ENCODE results near the gene FOXD4L6.
"Not testable (repeated sequence)": the region's sequence is repeated elsewhere in the genome, so short reads cannot be mapped to it uniquely, and the experiment has no call there.

The FOXD4L6 gene

DNA sequence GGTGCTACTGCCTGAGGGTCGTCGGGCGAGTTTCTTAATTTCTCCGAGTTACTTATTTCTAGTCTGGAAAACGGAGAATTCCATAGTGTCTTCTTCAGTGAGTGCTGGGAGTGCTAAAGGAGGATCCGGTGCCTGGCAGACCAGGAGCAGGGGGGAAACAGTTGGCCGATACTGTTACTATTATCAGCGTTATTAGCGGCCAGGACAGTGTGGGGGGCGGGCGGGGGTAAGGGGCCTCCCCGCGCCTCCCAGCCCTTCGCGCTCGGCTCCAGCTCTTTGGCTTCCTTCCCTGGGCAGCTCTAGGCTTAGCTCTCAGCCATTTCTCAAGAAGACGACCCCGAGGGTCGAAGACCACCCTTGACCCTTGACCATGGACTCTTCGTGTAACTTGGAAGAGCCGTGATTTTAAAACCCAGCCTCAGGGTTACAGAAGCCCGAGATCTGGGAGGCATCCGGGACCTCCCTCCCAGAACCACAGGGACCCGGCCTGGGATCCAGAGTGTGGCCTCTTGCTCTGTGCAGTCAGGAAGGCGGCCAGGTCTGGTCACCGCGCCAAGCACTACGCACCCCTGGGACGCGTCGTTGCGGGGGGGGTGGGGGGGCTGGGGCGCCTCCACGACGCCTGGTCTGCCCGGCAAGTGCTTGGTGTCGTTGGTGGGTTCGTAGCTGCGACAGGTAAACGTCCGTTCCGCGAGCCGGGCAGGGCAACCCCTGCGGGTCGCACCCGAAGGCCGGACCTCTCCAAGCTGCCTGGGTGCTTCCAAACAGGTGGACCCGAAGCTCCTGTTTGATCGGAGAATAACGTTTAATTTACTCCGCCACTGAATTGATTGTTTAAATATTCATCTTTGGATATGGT, 4.0 kb downstream of the FOXD4L6 start:
- H3K27me3 ChIP-seq (ENCODE audit: insufficient read depth, low read length); H3K4me2 ChIP-seq (ENCODE audit: low read length); H3F3A ChIP-seq (ENCODE audit: insufficient read depth, low read length); H3K9me2 ChIP-seq (ENCODE audit: low read depth, low read length); H3K27ac ChIP-seq (ENCODE audit: low read depth, low read length, poor library complexity, severe bottlenecking); H3K4me1 ChIP-seq (ENCODE audit: insufficient read depth, low read length, severe bottlenecking); H4K20me1 ChIP-seq (ENCODE audit: insufficient read depth, low read length); H3K4me3 ChIP-seq (ENCODE audit: low read depth, low read length, poor library complexity, severe bottlenecking); H3K36me3 ChIP-seq (ENCODE audit: insufficient read depth, low read length); H3K9ac ChIP-seq (ENCODE audit: low read length); H2AFZ ChIP-seq (ENCODE audit: low read length); H3K9me3 ChIP-seq (ENCODE audit: low read length); H3K79me2 ChIP-seq (ENCODE audit: insufficient read depth, low read length): not testable (repeated sequence)

DNA sequence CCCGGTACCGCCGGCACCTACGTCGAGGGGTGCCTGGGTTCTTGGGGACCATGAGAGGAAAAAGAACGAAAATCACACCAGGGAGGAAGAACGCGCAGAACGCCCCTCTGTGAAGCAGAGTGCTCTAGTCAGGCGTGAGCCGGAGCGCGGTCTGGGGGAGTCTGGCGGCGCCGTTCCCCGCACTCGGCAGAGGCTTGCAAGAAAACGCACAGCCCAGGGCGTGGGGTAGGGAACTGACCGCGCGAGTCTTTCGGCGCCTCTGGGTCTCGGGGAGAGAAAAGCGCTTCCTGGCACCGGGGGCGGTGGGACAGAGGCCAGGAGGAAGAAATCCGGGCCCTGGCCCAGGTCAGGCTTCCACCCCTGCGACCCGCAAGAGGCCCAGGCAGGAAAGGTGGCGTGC, 4.7 kb downstream of the FOXD4L6 start:
- not testable (repeated sequence) for H3K4me2 ChIP-seq (ENCODE audit: low read length); H3K9me3 ChIP-seq (ENCODE audit: low read length); H3K4me3 ChIP-seq (ENCODE audit: low read depth, low read length, poor library complexity, severe bottlenecking)

DNA sequence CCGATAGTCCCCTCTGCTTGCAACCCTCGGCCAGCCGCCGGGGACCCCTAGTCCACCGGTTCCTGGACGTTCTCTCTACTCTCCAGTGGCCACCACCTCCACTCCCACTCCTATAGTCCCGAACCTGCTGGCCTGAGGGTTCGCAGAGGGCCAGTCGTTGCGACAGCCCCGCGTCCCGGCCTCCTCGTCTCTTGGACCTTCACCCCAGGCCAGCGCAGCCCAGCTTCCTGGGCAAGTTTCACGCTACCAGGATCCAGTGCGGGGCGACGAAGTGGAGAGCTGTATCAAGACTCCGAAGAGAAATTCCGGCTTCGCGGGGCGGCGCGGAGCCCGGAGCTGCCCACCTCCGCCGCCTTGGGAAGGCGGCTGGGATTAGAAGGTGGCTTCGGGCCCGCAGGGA, 5.1 kb downstream of the FOXD4L6 start:
- not testable (repeated sequence) for H3K4me3 ChIP-seq (ENCODE audit: low read depth, low read length, poor library complexity, severe bottlenecking); H3K4me1 ChIP-seq (ENCODE audit: insufficient read depth, low read length, severe bottlenecking); H3K79me2 ChIP-seq (ENCODE audit: insufficient read depth, low read length); H3F3A ChIP-seq (ENCODE audit: insufficient read depth, low read length); H3K27ac ChIP-seq (ENCODE audit: low read depth, low read length, poor library complexity, severe bottlenecking); H3K9ac ChIP-seq (ENCODE audit: low read length); H4K20me1 ChIP-seq (ENCODE audit: insufficient read depth, low read length); H2AFZ ChIP-seq (ENCODE audit: low read length); H3K9me3 ChIP-seq (ENCODE audit: low read length); H3K9me2 ChIP-seq (ENCODE audit: low read depth, low read length); H3K4me2 ChIP-seq (ENCODE audit: low read length); H3K27me3 ChIP-seq (ENCODE audit: insufficient read depth, low read length); H3K36me3 ChIP-seq (ENCODE audit: insufficient read depth, low read length)

More for the DNA sequence above, 4.7 kb downstream of the FOXD4L6 start:
- not testable (repeated sequence) for H3K36me3 ChIP-seq (ENCODE audit: insufficient read depth, low read length); H3K79me2 ChIP-seq (ENCODE audit: insufficient read depth, low read length); H4K20me1 ChIP-seq (ENCODE audit: insufficient read depth, low read length); H3K27ac ChIP-seq (ENCODE audit: low read depth, low read length, poor library complexity, severe bottlenecking); H3K9ac ChIP-seq (ENCODE audit: low read length); H2AFZ ChIP-seq (ENCODE audit: low read length); H3K27me3 ChIP-seq (ENCODE audit: insufficient read depth, low read length); H3F3A ChIP-seq (ENCODE audit: insufficient read depth, low read length); H3K4me1 ChIP-seq (ENCODE audit: insufficient read depth, low read length, severe bottlenecking); H3K9me2 ChIP-seq (ENCODE audit: low read depth, low read length)

DNA sequence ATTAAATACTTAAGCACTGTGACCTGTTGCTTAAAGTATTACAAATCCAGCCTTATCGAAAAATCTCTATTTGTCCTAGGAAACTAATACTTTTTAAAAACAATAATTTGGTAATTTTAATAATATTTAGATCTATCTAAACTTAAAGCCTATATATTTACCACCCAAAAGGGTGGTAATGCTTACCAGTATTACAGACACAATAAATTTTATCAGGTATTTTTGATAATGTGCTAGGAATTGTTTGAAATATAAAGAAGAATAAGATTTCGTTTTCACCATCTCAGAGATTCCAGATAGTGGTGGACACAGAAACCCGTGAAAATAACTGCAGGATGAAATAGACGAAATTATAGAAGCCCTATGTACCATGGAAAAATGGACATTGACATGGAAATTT, 7.8 kb downstream of the FOXD4L6 start:
- not testable (repeated sequence) for H3F3A ChIP-seq (ENCODE audit: insufficient read depth, low read length); H3K27ac ChIP-seq (ENCODE audit: low read depth, low read length, poor library complexity, severe bottlenecking); H3K79me2 ChIP-seq (ENCODE audit: insufficient read depth, low read length); H3K9me2 ChIP-seq (ENCODE audit: low read depth, low read length); H3K9ac ChIP-seq (ENCODE audit: low read length); H3K9me3 ChIP-seq (ENCODE audit: low read length); H3K4me2 ChIP-seq (ENCODE audit: low read length); H4K20me1 ChIP-seq (ENCODE audit: insufficient read depth, low read length); H3K36me3 ChIP-seq (ENCODE audit: insufficient read depth, low read length); H3K4me1 ChIP-seq (ENCODE audit: insufficient read depth, low read length, severe bottlenecking); H3K4me3 ChIP-seq (ENCODE audit: low read depth, low read length, poor library complexity, severe bottlenecking); H3K27me3 ChIP-seq (ENCODE audit: insufficient read depth, low read length); H2AFZ ChIP-seq (ENCODE audit: low read length)

DNA sequence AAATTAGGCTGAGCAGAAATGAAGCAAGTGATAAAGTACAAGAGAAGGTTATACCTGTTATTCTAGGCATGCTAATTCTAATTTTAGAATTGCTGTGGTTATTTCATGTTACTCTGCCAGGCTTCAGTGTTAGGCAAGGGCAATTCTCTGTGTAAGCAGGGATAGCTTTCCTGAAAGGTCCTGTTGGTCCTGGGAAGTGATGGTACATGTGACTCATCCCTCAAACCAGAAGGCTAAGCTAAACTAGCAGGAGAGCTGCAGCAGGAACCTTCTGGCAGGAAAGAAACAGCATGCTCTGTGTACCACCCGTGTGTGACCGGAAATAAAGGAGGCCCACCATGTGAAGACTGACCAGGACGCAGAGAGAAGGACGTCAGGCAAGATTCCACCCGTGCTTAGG, 8.8 kb downstream of the FOXD4L6 start:
- not testable (repeated sequence) for H4K20me1 ChIP-seq (ENCODE audit: insufficient read depth, low read length); H3K27me3 ChIP-seq (ENCODE audit: insufficient read depth, low read length); H3K79me2 ChIP-seq (ENCODE audit: insufficient read depth, low read length); H3K9me3 ChIP-seq (ENCODE audit: low read length); H3K4me2 ChIP-seq (ENCODE audit: low read length); H3K9me2 ChIP-seq (ENCODE audit: low read depth, low read length); H3K27ac ChIP-seq (ENCODE audit: low read depth, low read length, poor library complexity, severe bottlenecking); H3K9ac ChIP-seq (ENCODE audit: low read length); H3F3A ChIP-seq (ENCODE audit: insufficient read depth, low read length); H3K4me3 ChIP-seq (ENCODE audit: low read depth, low read length, poor library complexity, severe bottlenecking); H3K4me1 ChIP-seq (ENCODE audit: insufficient read depth, low read length, severe bottlenecking); H2AFZ ChIP-seq (ENCODE audit: low read length); H3K36me3 ChIP-seq (ENCODE audit: insufficient read depth, low read length)

DNA sequence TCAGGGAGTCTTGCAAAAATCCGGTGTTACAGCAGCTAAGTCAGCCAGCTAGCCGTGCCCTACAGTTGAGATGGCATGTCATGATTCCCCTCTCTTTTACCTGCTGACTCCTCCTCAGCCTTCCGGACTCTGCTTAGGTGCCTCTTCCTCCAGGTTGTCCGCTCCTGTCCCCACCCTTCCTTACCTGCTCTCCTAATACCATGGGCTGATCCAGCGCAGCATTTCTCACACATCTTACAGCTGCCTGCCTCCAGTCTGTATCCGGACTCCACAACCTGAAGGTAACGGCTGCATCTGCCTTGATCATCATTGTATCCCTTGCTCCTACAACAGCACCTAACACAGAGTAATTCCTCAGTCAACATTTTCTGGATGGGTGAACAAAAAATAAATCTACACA, 9.2 kb downstream of the FOXD4L6 start:
- not testable (repeated sequence) for H3K27me3 ChIP-seq (ENCODE audit: insufficient read depth, low read length); H3K27ac ChIP-seq (ENCODE audit: low read depth, low read length, poor library complexity, severe bottlenecking); H4K20me1 ChIP-seq (ENCODE audit: insufficient read depth, low read length); H3K4me1 ChIP-seq (ENCODE audit: insufficient read depth, low read length, severe bottlenecking); H3K9me2 ChIP-seq (ENCODE audit: low read depth, low read length); H3K4me2 ChIP-seq (ENCODE audit: low read length); H3K79me2 ChIP-seq (ENCODE audit: insufficient read depth, low read length); H3K9me3 ChIP-seq (ENCODE audit: low read length); H2AFZ ChIP-seq (ENCODE audit: low read length); H3K36me3 ChIP-seq (ENCODE audit: insufficient read depth, low read length); H3F3A ChIP-seq (ENCODE audit: insufficient read depth, low read length); H3K9ac ChIP-seq (ENCODE audit: low read length); H3K4me3 ChIP-seq (ENCODE audit: low read depth, low read length, poor library complexity, severe bottlenecking)

DNA sequence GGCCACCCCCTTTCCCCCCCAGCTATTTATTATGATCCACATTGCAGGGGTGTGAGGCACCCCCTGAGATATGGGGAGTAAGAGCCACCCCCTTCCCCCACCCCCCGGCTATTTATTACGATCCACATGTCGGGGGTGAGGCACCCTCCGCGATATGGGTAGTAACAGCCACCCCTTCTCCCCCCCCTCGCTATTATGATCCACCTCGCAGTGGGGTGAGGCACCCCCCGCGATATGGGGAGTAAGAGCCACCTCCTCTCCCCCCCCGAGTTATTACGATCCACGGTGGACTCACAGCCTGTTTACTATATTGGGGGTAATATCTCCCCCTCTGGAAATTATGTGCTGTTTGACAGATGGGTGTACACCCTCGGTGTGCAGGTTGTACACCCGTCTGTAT, 15.1 kb downstream of the FOXD4L6 start:
- not testable (repeated sequence) for H3K9me3 ChIP-seq (ENCODE audit: low read length); H3K9me2 ChIP-seq (ENCODE audit: low read depth, low read length); H3K79me2 ChIP-seq (ENCODE audit: insufficient read depth, low read length); H3F3A ChIP-seq (ENCODE audit: insufficient read depth, low read length); H3K36me3 ChIP-seq (ENCODE audit: insufficient read depth, low read length); H3K4me1 ChIP-seq (ENCODE audit: insufficient read depth, low read length, severe bottlenecking); H2AFZ ChIP-seq (ENCODE audit: low read length); H3K4me2 ChIP-seq (ENCODE audit: low read length); H4K20me1 ChIP-seq (ENCODE audit: insufficient read depth, low read length); H3K4me3 ChIP-seq (ENCODE audit: low read depth, low read length, poor library complexity, severe bottlenecking); H3K27ac ChIP-seq (ENCODE audit: low read depth, low read length, poor library complexity, severe bottlenecking); H3K9ac ChIP-seq (ENCODE audit: low read length); H3K27me3 ChIP-seq (ENCODE audit: insufficient read depth, low read length)

DNA sequence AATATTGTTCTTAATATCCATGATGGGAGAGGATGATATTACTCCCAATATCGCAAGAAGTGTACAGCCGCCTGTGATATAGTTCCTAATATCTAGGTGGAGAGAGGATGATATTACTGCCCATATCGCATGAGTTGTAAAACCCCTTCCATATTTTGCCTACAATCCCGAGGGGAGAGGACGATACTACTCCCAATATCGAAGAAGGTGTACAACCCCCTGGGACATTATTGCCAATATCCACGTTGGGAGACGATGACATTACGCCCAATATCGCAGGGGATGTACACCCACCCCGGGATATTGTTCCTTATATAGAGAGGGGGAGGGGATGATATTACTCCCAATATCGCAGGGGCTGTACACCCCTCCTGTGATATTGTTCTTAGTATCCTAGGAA, 17.1 kb downstream of the FOXD4L6 start:
- H3K79me2 ChIP-seq (ENCODE audit: insufficient read depth, low read length); H3K9ac ChIP-seq (ENCODE audit: low read length); H2AFZ ChIP-seq (ENCODE audit: low read length); H3K27ac ChIP-seq (ENCODE audit: low read depth, low read length, poor library complexity, severe bottlenecking); H3K9me2 ChIP-seq (ENCODE audit: low read depth, low read length); H3K4me3 ChIP-seq (ENCODE audit: low read depth, low read length, poor library complexity, severe bottlenecking); H3K36me3 ChIP-seq (ENCODE audit: insufficient read depth, low read length); H3K27me3 ChIP-seq (ENCODE audit: insufficient read depth, low read length); H3K4me1 ChIP-seq (ENCODE audit: insufficient read depth, low read length, severe bottlenecking); H3K9me3 ChIP-seq (ENCODE audit: low read length); H3F3A ChIP-seq (ENCODE audit: insufficient read depth, low read length); H3K4me2 ChIP-seq (ENCODE audit: low read length); H4K20me1 ChIP-seq (ENCODE audit: insufficient read depth, low read length): not testable (repeated sequence)

Measured in OCI-LY1 (cell line).